NCI-H526 (cell line): ENCODE results near the gene DPP6.

ENCODE experiments used
- DNase-seq, 2 experiments: peaks; one replicate each; lab custom pipeline; 2025; lab: John Stamatoyannopoulos, UW

The DPP6 gene

DNA sequence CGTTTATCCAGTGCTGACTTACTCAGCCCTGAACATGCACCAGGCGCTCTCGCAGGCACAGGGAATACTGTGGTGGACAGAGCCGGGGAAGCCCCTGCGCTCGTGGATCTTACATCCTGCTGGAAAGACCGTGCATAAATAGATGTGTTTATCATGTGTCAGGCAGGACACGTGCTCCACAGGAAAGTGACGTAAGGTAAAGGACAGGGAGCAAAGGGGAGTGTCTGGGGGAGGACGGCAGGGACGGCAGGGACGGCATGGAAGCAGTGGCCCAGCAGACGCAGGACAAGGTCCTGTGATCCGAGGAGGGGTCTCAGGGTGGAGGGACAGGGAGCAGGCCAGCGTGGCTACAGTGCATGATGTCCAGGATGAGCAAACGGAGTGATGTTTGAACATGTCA is 540.2 kb downstream of the DPP6 start:
- DNase-seq = no peak

DNA sequence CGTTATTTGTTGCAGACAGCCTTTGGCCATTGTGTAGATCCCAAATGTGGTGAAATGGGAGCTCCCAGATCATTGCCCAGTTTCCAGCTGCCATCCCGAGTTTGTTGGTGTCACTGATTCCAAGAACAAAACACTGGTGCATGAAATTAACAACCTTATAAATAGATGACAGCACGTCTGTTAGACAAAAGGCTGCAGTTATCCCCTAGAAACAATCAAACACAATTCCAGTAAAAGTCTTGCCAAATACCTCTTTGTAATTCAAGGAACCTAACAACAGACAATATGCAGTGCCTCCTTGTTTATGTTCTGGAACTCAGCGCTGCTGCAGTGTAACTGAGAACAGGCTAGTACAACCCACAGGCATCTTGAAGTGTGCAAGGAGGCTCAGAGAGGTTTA is 546.2 kb downstream of the DPP6 start:
- DNase-seq = no peak

DNA sequence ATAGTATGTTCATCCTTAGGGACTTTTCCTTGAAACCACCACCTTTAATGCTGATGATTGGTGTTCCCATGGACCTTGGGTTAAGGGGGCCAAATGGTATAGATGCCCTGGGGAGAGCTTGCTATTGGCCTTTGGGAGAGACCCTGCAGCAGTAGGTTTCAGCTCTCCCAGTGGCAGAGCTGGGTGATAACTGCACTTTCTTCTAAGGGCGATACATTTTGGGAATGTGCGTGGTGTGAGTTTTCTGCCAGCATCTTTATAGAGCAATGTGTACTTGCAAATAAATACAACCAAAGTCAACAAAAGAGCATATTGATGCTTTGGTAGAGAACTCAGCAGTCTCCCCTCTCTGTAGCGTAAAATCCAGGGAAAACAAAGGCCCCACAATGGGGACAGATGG is 546.7 kb downstream of the DPP6 start:
- no peak for DNase-seq

DNA sequence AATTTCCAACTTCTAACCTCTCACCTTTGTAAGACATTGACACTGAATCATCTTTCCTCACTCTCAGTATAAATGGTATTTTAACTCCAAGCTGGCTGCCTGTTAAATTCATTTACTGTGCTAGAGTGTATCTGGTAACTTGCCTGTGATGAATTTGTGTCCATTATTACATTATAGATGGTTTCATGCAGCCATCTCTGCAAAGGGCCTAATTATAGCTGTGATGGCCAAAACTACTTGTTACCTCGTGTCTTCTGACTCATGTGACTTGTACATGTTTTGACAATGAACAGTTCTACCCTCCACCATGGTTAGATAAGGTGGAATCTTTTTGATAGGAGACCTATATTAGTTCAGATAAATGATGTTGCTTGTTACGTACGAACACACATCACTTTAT is 558.7 kb downstream of the DPP6 start:
- DNase-seq = no peak

DNA sequence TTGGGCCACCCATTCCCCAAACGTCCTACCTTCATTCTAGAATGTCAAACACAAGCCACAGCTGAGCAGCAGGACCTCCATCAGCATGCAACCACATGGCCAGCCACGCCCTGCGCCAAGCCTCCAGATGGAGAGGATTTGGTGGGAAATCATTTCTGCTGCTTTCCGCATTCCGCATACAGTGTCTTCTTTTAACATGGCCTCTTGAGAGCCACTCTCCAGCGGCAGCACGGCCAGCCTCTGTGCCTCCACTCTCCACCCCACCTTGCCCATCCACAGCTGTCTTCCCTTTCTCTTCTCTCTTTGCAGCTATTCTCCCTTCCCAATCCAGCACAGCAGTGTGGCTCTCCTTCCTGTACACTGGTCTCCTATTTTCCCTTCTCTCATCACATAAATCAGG is 561.6 kb downstream of the DPP6 start:
- no peak for DNase-seq

DNA sequence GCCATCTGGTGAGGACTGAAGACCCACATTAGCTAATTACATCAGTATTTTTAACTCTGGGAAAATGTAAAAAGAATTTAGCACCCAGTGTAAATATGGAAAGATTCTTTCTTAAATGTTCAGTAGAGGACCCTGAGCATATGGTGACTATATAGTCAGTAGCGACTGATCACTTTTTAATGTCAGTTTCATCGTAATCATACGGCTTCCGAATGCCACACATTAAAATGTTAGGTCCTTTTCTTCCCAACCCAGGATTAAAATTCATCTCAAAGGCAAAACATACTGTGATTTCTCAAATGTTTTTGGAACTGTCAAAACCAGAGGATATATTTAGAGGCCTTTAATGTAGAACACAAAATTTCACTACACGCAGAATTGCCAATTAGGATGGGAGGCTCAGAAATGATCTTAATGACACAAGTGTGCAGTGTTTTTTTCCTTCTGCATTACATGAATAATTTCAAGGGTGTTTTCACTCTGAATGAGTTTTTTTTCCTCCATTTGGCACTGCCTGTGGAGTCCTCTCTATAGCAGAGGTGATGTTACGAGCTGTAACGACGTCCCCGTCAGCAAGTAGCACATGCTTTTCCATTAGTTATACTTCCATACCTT is 568.0 kb downstream of the DPP6 start:
- no peak for DNase-seq

DNA sequence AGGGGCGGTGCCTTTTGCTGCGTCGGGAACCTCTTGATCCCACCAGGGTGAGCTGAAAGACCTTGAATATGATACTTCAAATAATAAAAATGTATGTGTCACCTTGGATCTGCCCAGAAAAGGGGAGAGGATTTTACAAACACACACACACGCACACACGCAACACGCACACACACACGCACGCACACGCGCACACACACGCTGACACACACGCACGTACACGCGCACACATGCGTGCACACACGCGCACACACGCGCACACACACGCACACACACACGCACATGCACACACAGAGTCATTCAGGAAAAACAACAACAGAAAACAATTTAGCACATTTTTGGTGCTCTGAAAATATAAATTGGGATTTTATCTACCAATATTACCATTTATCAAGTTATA is 571.2 kb downstream of the DPP6 start:
- no peak for DNase-seq

DNA sequence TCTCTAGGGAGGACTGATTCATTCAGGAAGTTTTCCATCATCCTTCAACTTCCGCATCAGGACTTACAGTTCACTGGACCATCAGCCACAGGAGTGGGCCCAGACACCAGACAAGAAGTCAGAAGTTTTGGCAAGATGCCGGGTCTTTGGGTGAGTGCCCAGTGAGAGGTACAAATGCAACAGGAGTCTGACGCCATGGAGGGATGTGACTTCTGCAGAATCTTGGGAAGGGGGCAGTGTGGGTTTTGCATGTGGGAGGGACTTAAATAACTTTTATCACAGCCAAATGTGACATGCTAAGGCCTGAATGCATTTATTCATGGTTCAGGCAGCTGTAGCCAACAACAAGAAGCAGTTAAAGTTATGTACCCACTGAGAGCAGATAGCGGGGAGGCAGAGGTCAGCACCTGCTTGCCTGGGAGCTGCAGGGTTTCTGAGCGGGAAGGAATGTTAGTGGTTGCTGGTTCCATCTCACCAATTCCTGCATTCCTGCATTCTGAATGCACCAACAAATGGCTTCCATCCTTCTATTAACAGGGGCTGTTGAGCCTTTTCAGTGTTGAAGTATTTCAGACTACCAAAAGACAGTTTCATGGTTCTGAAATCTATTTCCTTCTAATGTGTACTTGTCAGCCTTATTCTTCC is 575.6 kb downstream of the DPP6 start:
- no peak for DNase-seq

DNA sequence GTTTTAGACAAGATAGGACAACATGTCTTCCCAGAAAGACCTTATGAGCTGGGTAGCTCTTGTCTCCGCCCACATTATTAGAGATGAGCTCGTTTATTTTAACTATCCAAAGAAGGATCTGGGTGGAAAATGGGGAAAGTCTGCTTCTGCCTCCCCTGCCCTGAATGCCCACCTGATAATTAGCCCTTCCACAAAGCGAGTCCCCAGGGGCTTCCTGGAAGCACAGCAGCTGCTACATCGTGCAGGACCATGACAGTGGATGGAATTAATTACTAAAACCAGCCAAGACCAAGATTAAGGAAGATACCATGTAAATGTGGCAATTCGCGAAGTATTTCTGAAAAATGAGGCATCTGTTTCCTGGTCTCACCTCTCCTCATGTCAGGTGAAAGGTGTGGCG is 576.4 kb downstream of the DPP6 start:
- no peak for DNase-seq

DNA sequence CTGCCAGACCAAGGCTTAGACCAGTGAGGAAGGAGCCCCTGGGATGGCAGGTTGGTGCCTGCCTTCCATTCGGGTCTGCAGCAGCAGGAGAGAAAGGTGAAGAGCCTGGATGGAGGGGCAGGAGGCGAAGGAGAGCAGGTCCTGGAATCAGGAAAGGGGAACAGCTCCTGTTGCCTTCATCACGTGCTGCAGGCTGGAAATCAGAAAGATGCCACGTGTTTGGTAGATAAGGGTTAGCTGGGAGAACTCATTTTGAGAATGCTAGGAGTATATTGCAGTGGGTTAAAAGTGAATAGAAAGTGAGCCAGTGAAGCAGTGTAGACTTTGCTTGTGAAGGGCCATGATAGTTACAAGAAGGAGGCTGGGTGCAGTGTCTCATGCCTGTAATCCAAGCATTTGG is 579.0 kb downstream of the DPP6 start:
- no peak for DNase-seq

DNA sequence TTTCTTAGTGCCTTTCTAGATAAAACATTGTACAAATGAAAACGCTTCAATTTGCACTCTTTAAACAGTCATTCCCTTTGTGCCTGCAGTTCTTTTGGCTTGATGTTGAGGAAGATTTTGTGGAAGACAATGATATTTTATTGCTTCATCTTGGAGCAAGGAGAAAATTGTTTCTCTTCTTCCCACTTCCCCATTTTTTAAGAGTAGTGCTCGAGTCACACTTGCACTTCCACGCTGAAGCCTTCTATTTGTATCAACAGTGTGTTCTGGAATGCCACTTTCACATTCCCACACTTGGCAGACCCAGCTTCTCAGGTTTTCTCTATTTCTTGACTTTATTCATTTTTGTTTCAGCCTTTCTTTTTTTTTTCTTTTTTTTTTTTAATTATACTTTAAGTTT is 581.4 kb downstream of the DPP6 start:
- no peak for DNase-seq

DNA sequence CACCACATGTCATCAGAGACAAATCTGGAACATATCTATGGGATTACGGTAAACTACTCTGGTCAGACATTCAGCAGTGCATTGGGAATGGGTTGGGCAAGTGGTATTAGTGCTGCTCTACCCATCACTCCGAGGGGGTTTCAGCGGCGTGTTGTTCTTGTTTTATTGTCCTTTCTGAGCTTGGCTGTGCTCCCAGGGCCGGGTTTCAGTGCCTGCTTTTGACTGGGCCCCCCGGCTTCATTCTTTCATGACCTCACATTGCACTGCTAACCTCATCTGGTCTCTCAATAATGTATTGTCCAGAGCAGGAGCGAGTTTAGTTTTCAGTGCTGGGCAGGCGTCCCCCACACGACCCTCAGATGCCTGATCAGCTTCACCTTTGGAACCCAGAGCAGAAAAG is 586.1 kb downstream of the DPP6 start:
- DNase-seq = no peak

DNA sequence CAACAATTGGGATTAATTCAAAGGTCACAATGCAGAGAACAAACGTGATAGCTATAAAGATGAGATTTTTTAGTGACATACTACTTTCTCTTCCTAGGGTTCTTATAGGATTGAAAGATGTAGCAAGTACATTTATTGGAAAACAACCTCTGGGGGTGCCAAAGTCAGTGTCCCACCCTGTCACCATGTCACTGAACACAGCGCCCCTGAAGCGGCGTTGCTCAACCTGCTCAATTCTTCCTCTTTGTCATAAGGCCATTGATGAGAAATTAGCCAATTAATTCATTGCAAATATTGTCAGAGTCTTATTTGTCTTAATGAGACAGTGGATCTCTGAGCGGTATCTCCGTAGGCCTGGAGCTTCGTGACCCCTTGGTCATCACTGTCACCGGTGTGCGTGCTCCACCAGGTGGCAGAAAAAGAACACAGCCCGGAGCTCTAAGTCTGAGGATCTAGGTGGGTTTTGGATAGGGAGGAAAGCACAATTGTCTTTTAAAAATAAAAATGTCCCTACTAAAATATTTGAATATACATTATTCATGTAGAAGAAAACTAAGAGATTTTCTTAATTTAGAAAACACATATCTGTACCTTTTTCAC is 588.2 kb downstream of the DPP6 start:
- DNase-seq = peak in 1 of 2 experiments; percentile 42

DNA sequence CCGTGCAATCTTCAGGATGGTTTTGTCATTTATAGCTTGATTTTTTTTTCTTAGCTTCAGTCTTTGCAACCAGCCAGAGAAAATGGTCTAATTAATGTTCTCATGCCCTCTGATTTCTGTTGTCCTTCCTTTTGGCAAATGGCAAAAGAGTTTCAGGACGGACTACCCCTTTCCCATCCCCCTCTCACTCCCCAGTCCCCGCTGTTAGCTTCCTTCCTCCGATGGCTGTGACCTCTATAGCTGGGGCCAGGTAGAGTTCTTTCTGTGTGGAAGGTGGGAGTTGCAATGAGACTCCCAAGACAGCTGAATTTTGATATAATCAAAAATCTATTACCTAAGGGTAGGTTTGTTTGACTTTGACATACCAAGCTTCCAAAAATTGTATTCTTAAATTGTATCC is 588.7 kb downstream of the DPP6 start:
- no peak for DNase-seq

DNA sequence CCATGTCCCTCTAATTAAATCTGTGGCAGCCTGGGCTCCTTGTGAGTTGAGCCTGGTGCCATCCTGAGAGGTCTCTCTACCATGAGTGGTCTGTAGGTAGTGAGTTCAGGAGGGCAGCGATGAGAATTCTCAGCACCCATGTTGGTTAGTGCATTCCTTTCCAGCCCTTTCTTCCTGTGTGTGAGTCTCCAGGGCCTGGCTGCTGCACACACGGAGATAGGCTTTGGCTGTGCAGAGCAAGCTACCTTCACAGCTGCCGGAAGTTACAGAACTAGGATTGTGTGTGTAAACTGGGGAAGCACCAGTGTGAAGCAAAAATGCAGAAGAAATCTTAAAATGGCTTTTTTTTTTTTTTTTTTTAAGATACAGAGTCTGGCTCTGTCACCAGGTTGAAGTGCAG is 592.2 kb downstream of the DPP6 start:
- no peak for DNase-seq

DNA sequence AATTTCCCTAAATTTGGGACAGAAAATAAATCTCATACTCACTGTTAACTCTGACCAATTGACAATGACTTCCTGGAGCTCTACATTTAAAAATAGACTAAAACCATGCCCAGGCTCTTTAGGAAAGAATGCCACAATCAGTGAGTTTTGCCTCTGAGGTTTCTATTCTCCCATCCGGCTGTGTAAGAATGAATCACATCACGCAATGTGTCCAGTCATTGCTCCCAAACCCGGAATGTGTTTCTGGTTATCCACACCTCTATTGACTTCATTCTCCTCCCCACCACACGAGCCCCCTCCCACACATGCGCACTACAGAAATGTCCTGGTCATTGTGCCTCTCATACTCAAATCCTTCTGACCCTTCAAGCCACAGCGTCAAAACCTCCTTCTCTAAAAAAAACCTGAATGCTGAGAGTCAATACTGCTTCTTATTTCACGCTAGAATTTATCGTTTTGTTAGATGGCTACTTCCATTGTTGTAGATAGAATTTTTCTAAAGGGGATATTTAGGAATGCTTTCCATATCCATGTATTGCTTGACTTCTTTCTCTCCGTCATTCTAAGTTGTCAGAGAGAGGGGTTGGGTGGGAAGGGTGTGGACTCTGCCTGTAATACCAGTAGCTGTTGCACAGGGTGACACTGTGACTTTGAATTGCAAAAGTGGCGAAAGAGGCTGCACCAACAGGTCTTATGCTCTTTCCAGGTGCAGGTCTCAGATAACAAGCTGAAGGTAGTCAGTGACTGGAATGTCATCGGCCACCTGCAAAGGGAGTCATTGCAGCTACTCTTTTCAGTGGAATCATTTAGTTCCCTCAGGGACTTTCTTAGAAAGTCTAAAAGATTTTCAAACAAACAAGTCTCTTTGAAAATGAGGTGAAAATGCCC is 594.2 kb downstream of the DPP6 start:
- no peak for DNase-seq

DNA sequence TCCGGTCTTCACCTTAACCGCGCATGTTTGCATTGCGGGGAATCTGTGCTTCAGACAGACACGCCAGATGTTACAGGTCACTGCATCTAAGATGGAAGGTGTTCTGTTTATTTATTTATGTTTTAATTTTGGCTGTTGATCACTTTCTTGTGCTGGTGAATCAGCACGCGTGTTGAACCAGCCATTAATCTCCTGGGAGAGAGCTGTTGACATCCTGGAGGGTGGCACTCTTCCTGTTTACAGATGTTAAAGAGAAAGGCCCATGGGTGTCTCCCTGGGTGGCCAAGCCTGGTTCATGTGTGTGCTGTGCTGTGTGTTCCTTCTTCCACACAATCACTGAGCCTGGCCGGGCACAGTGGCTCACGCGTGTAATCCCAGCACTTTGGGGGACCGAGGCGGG is 595.4 kb downstream of the DPP6 start:
- DNase-seq = no peak

DNA sequence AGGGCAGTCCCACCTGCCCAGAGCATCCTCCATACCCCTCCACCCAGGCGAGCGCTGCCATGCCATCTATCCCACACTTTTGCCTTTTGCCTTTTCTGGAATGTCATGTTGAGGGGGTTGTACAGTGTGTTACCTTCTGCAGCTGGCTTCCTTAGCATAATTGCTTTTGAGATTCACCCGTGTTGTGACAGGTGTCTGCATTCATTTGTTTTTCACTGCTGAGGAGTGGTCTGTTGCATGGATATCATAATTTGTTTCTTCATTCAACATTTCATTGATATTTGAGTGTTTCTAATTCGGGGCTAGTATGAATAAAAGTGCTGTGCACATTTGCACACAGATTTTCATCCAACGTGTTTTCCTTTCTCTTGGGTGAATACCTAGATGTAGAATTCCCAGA is 596.8 kb downstream of the DPP6 start:
- DNase-seq = no peak

DNA sequence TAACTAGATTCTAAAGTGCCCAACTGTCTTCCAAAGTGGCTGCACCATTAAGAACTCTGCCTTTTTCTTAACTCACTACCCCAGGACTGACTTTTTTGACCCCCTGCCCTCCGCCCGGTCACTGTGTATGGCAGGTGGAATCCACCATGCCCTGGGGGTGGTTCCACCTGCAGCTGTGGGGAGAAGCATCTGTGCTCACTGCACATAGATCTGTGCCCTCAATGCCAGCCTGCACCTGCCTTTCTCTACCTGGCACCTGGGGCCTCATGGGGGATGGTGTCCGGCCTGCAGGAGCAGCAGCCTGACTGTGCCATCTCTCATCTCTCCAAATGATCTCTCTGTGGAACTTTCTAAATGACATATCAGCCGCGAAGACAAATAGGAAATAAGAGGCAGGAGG is 597.2 kb downstream of the DPP6 start:
- DNase-seq = no peak

DNA sequence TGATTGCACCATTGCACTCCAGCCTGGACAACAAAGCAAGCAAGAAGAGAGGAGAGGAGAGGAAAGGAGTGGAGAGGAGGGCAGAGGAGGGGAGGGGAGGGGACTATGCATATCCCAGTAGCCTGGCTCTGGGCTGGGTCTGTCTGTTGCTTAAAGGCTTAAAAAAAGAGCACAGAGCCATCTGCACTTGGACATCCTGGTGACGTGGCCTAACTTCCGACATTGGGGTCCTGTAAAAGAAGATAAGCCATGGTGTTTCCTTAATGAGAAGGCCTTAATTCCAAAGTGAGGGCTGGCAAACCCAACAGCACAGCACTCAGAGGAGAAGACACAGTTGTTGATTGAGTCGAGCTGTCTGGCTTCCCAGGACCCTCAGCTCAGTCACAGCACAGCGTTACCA is 598.1 kb downstream of the DPP6 start:
- DNase-seq = no peak

DNA sequence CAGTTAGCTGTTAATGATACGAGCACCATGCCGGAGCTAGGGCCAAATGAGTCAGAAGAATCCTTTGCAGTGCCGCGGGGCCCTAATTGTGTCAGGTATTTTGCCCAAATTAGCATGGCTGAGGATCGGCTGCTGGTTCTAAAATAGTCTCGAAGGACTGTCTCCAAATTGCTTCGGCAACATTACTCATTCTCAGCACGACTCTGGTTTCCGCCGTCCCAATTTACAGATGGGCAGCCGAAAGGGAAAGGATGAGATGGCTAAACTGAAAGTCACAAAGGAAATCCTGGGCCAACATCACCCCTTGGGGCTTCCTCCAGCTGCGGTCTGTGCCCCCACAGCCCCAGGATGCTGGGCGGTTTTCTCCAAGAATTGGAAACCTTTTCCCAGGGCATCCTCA is 599.3 kb downstream of the DPP6 start:
- DNase-seq = no peak

DNA sequence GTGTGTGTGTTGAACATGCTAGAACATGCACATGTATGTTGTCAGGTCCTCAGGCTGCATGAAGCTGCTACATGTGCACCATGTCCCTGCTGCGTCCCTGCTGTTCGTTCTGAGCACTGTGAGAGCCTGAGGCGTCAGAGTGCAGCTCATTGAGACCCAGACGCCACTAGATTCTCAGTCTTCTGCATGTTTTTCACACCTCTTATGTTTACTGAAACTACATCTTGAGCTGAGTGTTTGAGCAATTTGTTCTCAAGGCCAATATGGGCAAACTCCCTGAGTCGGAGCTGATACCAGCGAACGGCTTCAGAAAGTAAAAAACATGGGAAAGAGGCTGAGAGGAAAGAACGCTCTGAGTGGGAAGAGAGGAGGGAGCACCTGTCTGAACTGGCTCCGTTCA is 600.4 kb downstream of the DPP6 start:
- DNase-seq = no peak

DNA sequence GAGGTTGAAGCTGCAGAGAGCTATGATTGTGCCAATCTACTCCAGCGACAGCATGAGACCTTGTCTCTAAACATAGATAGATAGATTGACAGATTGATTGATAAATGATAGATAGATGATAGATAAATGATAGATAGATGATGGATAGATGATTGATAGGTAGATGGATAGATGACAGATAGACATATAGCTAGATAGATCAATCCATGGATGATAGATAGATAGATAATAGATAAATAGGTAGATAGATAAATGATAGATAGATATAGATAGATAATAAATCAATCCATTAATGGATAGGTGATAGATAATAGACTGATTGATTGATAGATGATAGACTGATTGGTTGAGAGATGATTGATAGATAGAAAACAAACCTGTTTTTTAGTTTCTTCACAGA is 601.1 kb downstream of the DPP6 start:
- DNase-seq = no peak
